Measurements from ENCODE around the gene G6PC1.

G6PC1 gene

DNA sequence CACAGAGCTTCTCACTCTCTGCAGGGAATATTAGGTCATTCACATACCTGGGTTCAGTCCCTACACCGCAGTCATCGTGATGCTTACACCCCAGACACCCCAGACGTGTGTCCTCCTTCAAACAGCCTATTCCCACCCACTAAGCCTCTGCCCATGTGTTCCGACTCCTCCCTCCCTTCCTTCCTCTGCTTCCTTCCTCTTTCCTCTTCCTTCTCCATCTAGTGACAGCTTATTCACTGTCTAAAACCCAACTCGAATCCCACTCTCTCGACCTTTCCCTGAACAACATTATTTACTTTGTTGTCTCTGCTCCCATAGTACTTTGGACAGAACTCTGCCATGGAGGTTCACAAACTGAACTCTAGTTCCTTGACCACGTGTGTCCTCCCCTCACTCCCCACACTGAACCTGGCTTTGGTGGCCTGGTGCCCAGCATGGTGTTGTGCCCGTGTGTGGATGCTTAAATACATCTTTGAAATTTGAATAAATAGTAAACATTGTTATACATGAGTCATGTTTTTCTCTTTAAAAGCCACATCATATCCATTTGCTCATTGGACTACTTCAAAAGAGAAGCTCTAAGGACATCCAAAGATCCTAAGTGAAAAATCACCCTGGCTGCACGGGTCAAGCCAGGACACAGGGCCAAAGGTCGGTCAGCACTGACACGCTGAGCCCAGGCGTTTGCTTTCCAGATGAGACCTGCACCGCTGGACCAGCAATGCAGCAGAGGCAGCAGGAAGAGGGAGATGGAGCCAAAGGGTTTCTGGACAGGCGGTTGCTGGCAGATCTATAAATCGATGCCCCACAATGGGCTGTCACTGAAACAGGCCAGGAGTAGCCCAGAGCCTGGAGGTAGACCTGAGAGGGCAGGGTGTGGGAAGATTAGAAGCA lies 14.1 kb upstream of the G6PC1 start:
- DNase-seq (ENCODE audit: low read depth) = no peak
- TF ChIP-seq, protein P1, sequence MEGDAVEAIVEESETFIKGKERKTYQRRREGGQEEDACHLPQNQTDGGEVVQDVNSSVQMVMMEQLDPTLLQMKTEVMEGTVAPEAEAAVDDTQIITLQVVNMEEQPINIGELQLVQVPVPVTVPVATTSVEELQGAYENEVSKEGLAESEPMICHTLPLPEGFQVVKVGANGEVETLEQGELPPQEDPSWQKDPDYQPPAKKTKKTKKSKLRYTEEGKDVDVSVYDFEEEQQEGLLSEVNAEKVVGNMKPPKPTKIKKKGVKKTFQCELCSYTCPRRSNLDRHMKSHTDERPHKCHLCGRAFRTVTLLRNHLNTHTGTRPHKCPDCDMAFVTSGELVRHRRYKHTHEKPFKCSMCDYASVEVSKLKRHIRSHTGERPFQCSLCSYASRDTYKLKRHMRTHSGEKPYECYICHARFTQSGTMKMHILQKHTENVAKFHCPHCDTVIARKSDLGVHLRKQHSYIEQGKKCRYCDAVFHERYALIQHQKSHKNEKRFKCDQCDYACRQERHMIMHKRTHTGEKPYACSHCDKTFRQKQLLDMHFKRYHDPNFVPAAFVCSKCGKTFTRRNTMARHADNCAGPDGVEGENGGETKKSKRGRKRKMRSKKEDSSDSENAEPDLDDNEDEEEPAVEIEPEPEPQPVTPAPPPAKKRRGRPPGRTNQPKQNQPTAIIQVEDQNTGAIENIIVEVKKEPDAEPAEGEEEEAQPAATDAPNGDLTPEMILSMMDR (conservative IDR thresholded peaks at IDR 0.05; ENCODE audit: low read length) = no peak
- no peak overlapping the region for H3K4me3 ChIP-seq (ENCODE audit: low read length)

DNA sequence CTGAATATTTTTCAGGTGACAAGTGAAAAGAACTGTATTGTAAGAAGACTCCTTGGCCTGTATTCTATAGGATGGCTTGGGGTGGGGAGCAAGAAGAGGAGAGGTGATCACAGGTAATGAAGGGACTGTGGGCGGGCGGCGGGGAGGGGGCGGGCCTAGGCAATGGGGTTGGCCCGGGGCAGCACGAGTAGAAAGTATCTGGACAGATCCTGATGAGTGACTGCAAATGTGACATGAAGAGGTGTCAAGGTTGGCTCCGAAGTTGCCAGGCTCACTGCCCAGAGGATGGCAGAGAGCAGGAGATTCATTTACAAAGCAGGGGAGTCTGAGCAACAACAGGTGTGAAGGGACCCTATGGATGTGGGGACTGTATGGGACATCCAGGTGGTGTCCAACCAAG lies 10.8 kb upstream of the G6PC1 start:
- DNase-seq (ENCODE audit: low read depth) = no peak

DNA sequence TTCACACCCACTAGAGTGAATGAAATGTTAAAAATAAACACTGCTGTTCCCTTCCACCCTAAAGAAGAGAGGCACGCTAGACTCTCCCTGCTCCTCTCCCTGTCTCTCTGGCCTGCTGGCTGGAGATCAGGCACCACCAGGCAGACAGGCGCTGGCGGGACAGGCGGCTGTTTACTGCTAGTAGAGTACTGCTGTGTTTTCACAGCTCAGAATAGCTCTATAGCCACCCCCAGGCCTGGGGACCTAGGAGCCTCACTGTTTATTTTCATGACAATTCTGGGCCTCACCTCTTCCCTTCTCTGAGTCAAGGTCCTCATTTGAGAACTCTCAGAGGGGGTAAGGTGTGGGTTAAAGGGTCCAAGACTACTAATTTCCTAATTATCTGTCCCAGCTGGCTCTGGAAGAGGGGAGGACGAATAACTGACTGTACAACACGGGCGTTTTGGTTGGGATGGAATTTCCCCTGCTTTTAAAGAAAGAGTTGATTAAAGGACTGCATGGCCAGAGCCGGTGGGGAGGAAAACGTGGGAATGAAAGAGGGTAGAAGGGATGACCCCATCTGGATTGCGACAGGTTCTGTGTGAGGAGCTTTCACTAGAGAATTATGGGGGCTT lies 9.0 kb upstream of the G6PC1 start:
- TF ChIP-seq, protein P1 (conservative IDR thresholded peaks at IDR 0.05; ENCODE audit: low read length) = no peak
- H3K4me3 ChIP-seq (ENCODE audit: low read length) = no peak overlapping the region
- peak; percentile 28 for DNase-seq (ENCODE audit: low read depth)

More for the DNA sequence above, 10.8 kb upstream of the G6PC1 start:
- TF ChIP-seq, protein P1 (conservative IDR thresholded peaks at IDR 0.05; ENCODE audit: low read length) = no peak
- no peak overlapping the region for H3K4me3 ChIP-seq (ENCODE audit: low read length)

DNA sequence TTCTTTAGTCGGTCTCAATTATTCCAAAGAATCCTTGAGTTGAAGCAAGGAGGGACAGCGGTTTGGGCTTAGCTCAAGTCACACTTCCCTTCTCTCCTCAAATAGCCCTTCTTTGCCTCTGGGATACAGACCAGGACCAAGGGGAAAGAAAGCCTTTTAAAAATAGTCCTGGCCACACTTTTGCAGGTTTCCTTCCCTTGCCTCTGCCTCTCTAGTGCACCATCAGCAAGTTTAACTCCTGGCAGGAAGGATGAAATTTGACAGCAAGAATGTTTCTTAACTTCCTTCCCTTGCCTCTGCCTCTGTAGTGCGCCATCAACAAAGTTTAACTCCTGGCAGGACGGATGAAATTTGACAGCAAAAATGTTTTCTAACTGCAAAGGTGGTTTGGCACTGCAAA lies 7.2 kb upstream of the G6PC1 start:
- H3K4me3 ChIP-seq (ENCODE audit: low read length) = no peak overlapping the region
- TF ChIP-seq, protein P1 (conservative IDR thresholded peaks at IDR 0.05; ENCODE audit: low read length) = no peak
- DNase-seq (ENCODE audit: low read depth) = no peak

DNA sequence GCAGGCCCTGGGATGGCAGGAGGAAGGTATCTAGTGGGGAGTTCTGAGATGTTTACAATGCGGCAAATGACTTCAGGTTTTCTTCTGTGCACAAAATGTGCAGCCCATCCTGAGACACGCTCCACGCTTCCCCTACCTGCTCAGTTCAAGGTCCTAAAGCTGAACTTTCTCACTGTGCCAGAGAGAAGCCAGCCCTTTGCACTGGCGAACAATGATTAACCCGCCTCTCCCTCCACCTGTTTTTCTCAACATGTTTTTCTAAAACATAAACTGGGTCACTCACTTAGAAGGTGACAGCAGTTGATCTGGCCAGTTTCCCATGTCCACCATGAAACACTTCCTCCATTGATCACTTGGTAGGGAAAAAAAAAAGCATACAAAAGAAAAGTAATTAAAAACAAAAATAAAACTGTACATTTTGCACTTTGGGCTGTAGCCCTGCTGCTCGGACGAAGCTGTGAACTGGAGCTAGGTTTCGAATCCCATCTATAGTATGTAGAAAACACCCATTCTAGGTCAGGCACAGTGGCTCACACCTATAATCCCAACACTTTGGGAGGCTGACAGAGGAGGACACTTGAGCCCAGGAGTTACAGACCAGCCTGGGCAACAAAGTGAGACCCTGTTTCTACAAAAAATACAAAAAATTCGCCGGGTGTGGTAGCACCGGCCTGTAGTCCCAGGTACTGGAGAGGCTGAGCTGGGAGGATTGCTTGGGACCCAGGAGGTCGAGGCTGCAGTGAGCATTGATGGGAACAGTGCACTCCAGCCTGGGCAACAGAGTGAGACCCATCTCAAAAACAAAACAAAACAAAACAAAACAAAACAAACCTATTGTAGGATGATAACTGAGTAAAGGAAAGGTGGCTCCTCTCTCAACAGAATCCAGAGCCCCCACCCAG lies 6.1 kb upstream of the G6PC1 start:
- DNase-seq (ENCODE audit: low read depth) = no peak
- TF ChIP-seq, protein P1 (conservative IDR thresholded peaks at IDR 0.05; ENCODE audit: low read length) = no peak
- H3K4me3 ChIP-seq (ENCODE audit: low read length) = no peak overlapping the region

DNA sequence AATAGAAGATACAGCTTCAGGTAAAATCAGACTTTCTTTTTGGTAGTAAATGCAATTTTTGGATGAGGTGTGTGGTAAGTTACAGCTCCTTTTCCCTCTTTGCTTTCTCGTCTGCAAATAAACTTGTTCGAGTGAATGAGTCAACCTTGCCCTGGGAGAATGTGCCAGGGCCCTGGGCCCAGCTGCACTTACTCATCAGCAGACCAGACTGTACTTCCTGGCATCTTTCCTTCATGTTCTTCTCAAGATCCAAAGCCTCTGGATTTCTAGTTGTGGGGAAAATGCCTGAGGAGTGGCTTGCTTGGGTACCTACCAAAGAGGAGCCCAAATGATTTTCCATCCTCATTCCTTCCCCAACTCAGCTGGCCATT lies 5.4 kb upstream of the G6PC1 start:
- peak; percentile 91 for DNase-seq (ENCODE audit: low read depth)
- TF ChIP-seq, protein P1 (conservative IDR thresholded peaks at IDR 0.05; ENCODE audit: low read length) = no peak
- no peak overlapping the region for H3K4me3 ChIP-seq (ENCODE audit: low read length)

All from AG10803 (cell line).